ENCODE data around the gene DCLK1. TPM values are rescaled to one million over a fixed set of nuclear protein-coding genes. Genes with fewer than 3 reads are reported as not detected.
A peak's percentile ranks its signal among the peaks of the same experiment; 100 is the strongest.

The DCLK1 gene
- total RNA-seq, 1 experiment from 2014 or later: 0.24 TPM

- no peak for DNase-seq (ENCODE audit: low read depth)
Measured at GRCh38 chr13:35832551-35832950, 298.6 kb downstream of the DCLK1 start.

- DNase-seq (ENCODE audit: low read depth): no peak
Measured at GRCh38 chr13:35830850-35831450, 300.2 kb downstream of the DCLK1 start.

- no peak for DNase-seq (ENCODE audit: low read depth)
Measured at GRCh38 chr13:35826626-35827254, 304.4 kb downstream of the DCLK1 start.

- no peak for DNase-seq (ENCODE audit: low read depth)
Measured at GRCh38 chr13:35824825-35825224, 306.4 kb downstream of the DCLK1 start.

- no peak for DNase-seq (ENCODE audit: low read depth)
Measured at GRCh38 chr13:35824395-35824794, 306.8 kb downstream of the DCLK1 start.

- DNase-seq (ENCODE audit: low read depth): no peak
Measured at GRCh38 chr13:35822666-35823065, 308.5 kb downstream of the DCLK1 start.

GRCh38 chr13:35818633-35819067 lies 312.5 kb downstream of the DCLK1 start:
- peak; percentile 27 for DNase-seq (ENCODE audit: low read depth)

- no peak for DNase-seq (ENCODE audit: low read depth)
Measured at GRCh38 chr13:35817642-35818607, 313.3 kb downstream of the DCLK1 start.

- no peak for DNase-seq (ENCODE audit: low read depth)
Measured at GRCh38 chr13:35814605-35815011, 316.6 kb downstream of the DCLK1 start.

GRCh38 chr13:35812736-35813135 lies 318.4 kb downstream of the DCLK1 start:
- DNase-seq (ENCODE audit: low read depth): no peak

- DNase-seq (ENCODE audit: low read depth): no peak
Measured at GRCh38 chr13:35810321-35810720, 320.9 kb downstream of the DCLK1 start.

- no peak for DNase-seq (ENCODE audit: low read depth)
Measured at GRCh38 chr13:35808846-35809245, 322.3 kb downstream of the DCLK1 start.

GRCh38 chr13:35804901-35805300 lies 326.3 kb downstream of the DCLK1 start:
- DNase-seq (ENCODE audit: low read depth): no peak

GRCh38 chr13:35797991-35798390 lies 333.2 kb downstream of the DCLK1 start:
- DNase-seq (ENCODE audit: low read depth): no peak

- no peak for DNase-seq (ENCODE audit: low read depth)
Measured at GRCh38 chr13:35797244-35797643, 333.9 kb downstream of the DCLK1 start.

- DNase-seq (ENCODE audit: low read depth): no peak
Measured at GRCh38 chr13:35796623-35797022, 334.6 kb downstream of the DCLK1 start.

- no peak for DNase-seq (ENCODE audit: low read depth)
Measured at GRCh38 chr13:35794734-35795389, 336.3 kb downstream of the DCLK1 start.

- DNase-seq (ENCODE audit: low read depth): no peak
Measured at GRCh38 chr13:35793823-35794222, 337.4 kb downstream of the DCLK1 start.

GRCh38 chr13:35792911-35793310 lies 338.3 kb downstream of the DCLK1 start:
- DNase-seq (ENCODE audit: low read depth): no peak

- DNase-seq (ENCODE audit: low read depth): no peak
Measured at GRCh38 chr13:35792021-35792420, 339.2 kb downstream of the DCLK1 start.

GRCh38 chr13:35791184-35791851 lies 339.9 kb downstream of the DCLK1 start:
- DNase-seq (ENCODE audit: low read depth): no peak

Data from RPMI7951 (cell line).